Stomach (tissue), 4 donors: ENCODE measurements around the gene WNT2B.

Experiments
- EP300 ChIP-seq: sonication (generic); formaldehyde crosslinking; IDR thresholded peaks from one replicate; pipeline ENCODE4 v1.6.1; 2017; ENCODE audit warnings: antibody characterized with exemption
- POLR2A ChIP-seq, 4 donors: fragments of 450-650 bp; IDR thresholded peaks; one replicate each; pipeline ENCODE4 v1.6.1; 2016; ENCODE audit warnings: antibody characterized with exemption in 4 of 4, control low read depth in 2 of 4, mild to moderate bottlenecking in 1 of 4, moderate library complexity in 1 of 4
- POLR2AphosphoS5 ChIP-seq, 3 donors: sonication (generic); formaldehyde crosslinking; IDR thresholded peaks; one replicate each; pipeline ENCODE4 v1.6.1; 2016; ENCODE audit warnings: antibody characterized with exemption in 3 of 3
- TF ChIP-seq, protein P1 (sequence below), 7 experiments: fragments of 450-650 bp in 4 of 7; fragments of 200-600 bp in 3 of 7; sonication (generic) in 3 of 7; IDR thresholded peaks; one replicate each; pipeline ENCODE4 v1.5.1; 2016 to 2019; ENCODE audit warnings: antibody characterized with exemption in 7 of 7, control low read depth in 2 of 7, mild to moderate bottlenecking in 1 of 7

DNA sequence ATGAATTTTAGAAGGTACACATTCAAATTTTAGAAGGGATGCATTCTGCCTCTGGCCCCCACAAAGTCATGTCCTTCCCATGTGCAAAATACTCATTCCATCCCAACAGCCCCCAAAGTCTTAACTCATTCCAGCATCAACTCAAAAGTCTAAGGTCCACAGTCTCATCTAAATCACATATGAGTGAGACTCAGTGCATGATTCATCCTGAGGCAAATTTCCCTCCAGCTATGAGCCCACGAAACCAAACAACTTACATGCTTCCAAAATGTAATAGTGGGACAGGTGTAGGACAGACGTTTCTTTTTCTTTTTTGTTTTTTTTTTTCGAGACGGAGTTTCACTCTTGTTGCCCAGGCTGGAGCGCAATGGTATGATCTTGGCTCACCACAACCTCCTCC lies 12.5 kb upstream of the WNT2B start:
- TF ChIP-seq, protein P1, sequence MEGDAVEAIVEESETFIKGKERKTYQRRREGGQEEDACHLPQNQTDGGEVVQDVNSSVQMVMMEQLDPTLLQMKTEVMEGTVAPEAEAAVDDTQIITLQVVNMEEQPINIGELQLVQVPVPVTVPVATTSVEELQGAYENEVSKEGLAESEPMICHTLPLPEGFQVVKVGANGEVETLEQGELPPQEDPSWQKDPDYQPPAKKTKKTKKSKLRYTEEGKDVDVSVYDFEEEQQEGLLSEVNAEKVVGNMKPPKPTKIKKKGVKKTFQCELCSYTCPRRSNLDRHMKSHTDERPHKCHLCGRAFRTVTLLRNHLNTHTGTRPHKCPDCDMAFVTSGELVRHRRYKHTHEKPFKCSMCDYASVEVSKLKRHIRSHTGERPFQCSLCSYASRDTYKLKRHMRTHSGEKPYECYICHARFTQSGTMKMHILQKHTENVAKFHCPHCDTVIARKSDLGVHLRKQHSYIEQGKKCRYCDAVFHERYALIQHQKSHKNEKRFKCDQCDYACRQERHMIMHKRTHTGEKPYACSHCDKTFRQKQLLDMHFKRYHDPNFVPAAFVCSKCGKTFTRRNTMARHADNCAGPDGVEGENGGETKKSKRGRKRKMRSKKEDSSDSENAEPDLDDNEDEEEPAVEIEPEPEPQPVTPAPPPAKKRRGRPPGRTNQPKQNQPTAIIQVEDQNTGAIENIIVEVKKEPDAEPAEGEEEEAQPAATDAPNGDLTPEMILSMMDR (IDR thresholded peaks at IDR 0.05) = no peak
- no peak for TF ChIP-seq POLR2AphosphoS5 (IDR thresholded peaks at IDR 0.05)
- TF ChIP-seq POLR2A (IDR thresholded peaks at IDR 0.05) = no peak
- no peak for TF ChIP-seq EP300
